NCI-H146 treated with DMSO at 0.1 percent for 48 hours (cell line): Measurements from ENCODE around the gene ITGB3.

Experiments
- DNase-seq: peaks from one replicate; lab custom pipeline; 2025; ENCODE audit not compliant: unreplicated experiment; lab: John Stamatoyannopoulos, UW

Gene ITGB3

GRCh38 chr17:47274319-47275069 lies 20.9 kb downstream of the ITGB3 start:
- no peak for DNase-seq

- no peak for DNase-seq
These were observed 21.8 kb downstream of the ITGB3 start for GRCh38 chr17:47275245-47275984.

GRCh38 chr17:47276444-47276843 lies 22.8 kb downstream of the ITGB3 start:
- no peak for DNase-seq

- DNase-seq, result peak; percentile 30
These were observed 23.2 kb downstream of the ITGB3 start for GRCh38 chr17:47276868-47277267.

- DNase-seq, result no peak
These were observed 24.3 kb downstream of the ITGB3 start for GRCh38 chr17:47277921-47278320.

GRCh38 chr17:47278561-47278960 lies 24.9 kb downstream of the ITGB3 start:
- DNase-seq, result no peak

GRCh38 chr17:47279062-47279801 lies 25.6 kb downstream of the ITGB3 start:
- no peak for DNase-seq

GRCh38 chr17:47280072-47280811 lies 26.6 kb downstream of the ITGB3 start:
- DNase-seq, result no peak

- no peak for DNase-seq
These were observed 27.6 kb downstream of the ITGB3 start for GRCh38 chr17:47281216-47281615.

- no peak for DNase-seq
These were observed 31.4 kb downstream of the ITGB3 start for GRCh38 chr17:47285003-47285402.

GRCh38 chr17:47286198-47286914 lies 32.7 kb downstream of the ITGB3 start:
- DNase-seq, result no peak

GRCh38 chr17:47287068-47287467 lies 33.4 kb downstream of the ITGB3 start:
- DNase-seq, result no peak

GRCh38 chr17:47287639-47288038 lies 34.0 kb downstream of the ITGB3 start:
- no peak for DNase-seq

GRCh38 chr17:47288531-47289116 lies 35.0 kb downstream of the ITGB3 start:
- no peak for DNase-seq

- DNase-seq, result no peak
These were observed 35.7 kb downstream of the ITGB3 start for GRCh38 chr17:47289302-47289701.

- DNase-seq, result no peak
These were observed 37.2 kb downstream of the ITGB3 start for GRCh38 chr17:47290870-47291241.

- DNase-seq, result no peak
These were observed 37.7 kb downstream of the ITGB3 start for GRCh38 chr17:47291242-47291873.

GRCh38 chr17:47292206-47292605 lies 38.6 kb downstream of the ITGB3 start:
- no peak for DNase-seq

- DNase-seq, result no peak
These were observed 41.6 kb downstream of the ITGB3 start for GRCh38 chr17:47295037-47295873.
